OCI-LY1 (cell line): ENCODE results near the gene AGBL1.

Source experiments
- H2AFZ ChIP-seq: fragments of 200-600 bp; sonication (generic), shearing (Covaris generic); 2 replicates; pipeline ENCODE4 v1.6.0; 2014; ENCODE audit warnings: antibody characterized with exemption, mild to moderate bottlenecking, low read length
- H3F3A ChIP-seq: fragments of 200-600 bp; sonication (generic), shearing (Covaris generic); 2 replicates; pipeline ENCODE4 v1.6.0; 2014; ENCODE audit warnings: mild to moderate bottlenecking, antibody characterized with exemption, low read length, moderate library complexity; ENCODE audit not compliant: insufficient read depth
- H3K27ac ChIP-seq: fragments of 200-600 bp; sonication (generic); 2 replicates; pipeline ENCODE4 v1.5.1; 2014; ENCODE audit warnings: low read length, mixed run types, mild to moderate bottlenecking, low read depth; ENCODE audit not compliant: poor library complexity, severe bottlenecking
- H3K27me3 ChIP-seq: fragments of 200-600 bp; sonication (generic); 2 replicates; pipeline ENCODE4 v1.6.0; 2014; ENCODE audit warnings: antibody characterized with exemption, mild to moderate bottlenecking, low read length, moderate library complexity; ENCODE audit not compliant: insufficient read depth
- H3K36me3 ChIP-seq: fragments of 200-600 bp; sonication (generic); 2 replicates; pipeline ENCODE4 v1.6.1; 2014; ENCODE audit warnings: mild to moderate bottlenecking, antibody characterized with exemption, low read length, moderate library complexity, mixed read lengths; ENCODE audit not compliant: insufficient read depth
- H3K4me1 ChIP-seq: fragments of 200-600 bp; sonication (generic); 2 replicates; pipeline ENCODE4 v1.5.1; 2014; ENCODE audit warnings: mild to moderate bottlenecking, low read length, moderate library complexity; ENCODE audit not compliant: insufficient read depth, severe bottlenecking
- H3K4me2 ChIP-seq: fragments of 200-600 bp; sonication (generic), shearing (Covaris generic); 2 replicates; pipeline ENCODE4 v1.6.1; 2014; ENCODE audit warnings: low read length
- H3K4me3 ChIP-seq: fragments of 200-600 bp; sonication (generic); 2 replicates; pipeline ENCODE4 v1.5.1; 2014; ENCODE audit warnings: low read length, low read depth, mild to moderate bottlenecking, mixed read lengths; ENCODE audit not compliant: poor library complexity, severe bottlenecking
- H3K79me2 ChIP-seq: fragments of 200-600 bp; shearing (Covaris generic); 2 replicates; pipeline ENCODE4 v1.6.1; 2016; ENCODE audit warnings: mixed run types, low read length, mixed read lengths; ENCODE audit not compliant: insufficient read depth
- H3K9ac ChIP-seq: fragments of 200-600 bp; sonication (generic), shearing (Covaris generic); 2 replicates; pipeline ENCODE4 v1.6.1; 2014; ENCODE audit warnings: mild to moderate bottlenecking, low read length, mixed read lengths
- H3K9me2 ChIP-seq: fragments of 200-600 bp; sonication (generic), shearing (Covaris generic); 2 replicates; pipeline ENCODE4 v1.6.1; 2014; ENCODE audit warnings: low read depth, mild to moderate bottlenecking, low read length, mixed read lengths
- H3K9me3 ChIP-seq: fragments of 200-600 bp; shearing (Covaris generic); 2 replicates; pipeline ENCODE4 v1.6.1; 2014; ENCODE audit warnings: low read length, mixed read lengths
- H4K20me1 ChIP-seq: fragments of 200-600 bp; sonication (generic), shearing (Covaris generic); 2 replicates; pipeline ENCODE4 v1.6.0; 2016; ENCODE audit warnings: mild to moderate bottlenecking, low read length; ENCODE audit not compliant: insufficient read depth
- CTCF ChIP-seq: fragments of 200-600 bp; sonication (generic), shearing (Covaris generic); IDR thresholded peaks from 2 replicates; pipeline ENCODE4 v1.5.1; 2017; ENCODE audit warnings: mild to moderate bottlenecking, antibody characterized with exemption, low read length, moderate library complexity, mixed read lengths
- EZH2 ChIP-seq: fragments of 200-600 bp; sonication (generic), shearing (Covaris generic); IDR thresholded peaks from 2 replicates; pipeline ENCODE4 v1.8.0; 2017; ENCODE audit warnings: borderline replicate concordance, mixed run types, mild to moderate bottlenecking, antibody characterized with exemption, low read length, moderate library complexity, mixed read lengths

The AGBL1 gene

DNA sequence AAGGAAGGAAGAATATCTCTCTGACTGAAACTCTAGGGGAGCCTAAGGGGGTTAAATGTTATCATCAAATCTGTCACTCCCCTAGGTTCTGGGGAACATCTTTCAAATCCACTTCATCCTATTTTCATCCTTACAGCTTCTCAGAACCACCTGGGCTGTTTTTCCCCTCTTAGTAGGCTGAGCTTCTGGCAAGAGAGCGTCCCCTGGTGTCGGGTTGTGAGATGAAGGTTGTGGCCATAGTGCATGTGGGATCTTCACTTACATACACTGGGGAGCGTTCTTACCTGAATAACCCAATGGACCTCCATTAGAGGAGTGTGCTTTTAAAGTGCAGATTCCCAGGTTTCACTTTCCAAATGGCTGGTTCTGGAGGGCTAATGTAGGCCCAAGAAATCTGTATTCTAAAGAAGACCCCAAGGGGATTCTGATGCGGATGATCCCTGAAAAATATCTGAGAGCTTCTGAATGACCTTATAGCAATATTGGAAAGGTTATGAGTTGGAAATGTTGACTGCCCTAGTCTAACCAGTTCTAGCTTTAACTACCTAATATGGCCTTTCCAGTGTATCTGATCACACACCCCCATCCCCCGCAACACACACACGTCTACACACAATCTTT lies 663.7 kb downstream of the AGBL1 start:
- Histone ChIP-seq H3K4me1 (no peaks in the 10 kb centered on the region), H3K4me3 (no peak overlapping the region), H2AFZ (no peak overlapping the region), H3K27ac (no peak overlapping the region), H3K79me2 (no peaks in the 10 kb centered on the region), H3K4me2 (no peak overlapping the region), H4K20me1 (no peaks in the 10 kb centered on the region), H3K36me3 (no peaks in the 10 kb centered on the region), H3K9ac (no peak overlapping the region), H3F3A (no peaks in the 10 kb centered on the region), H3K9me2 (no peaks in the 10 kb centered on the region), H3K9me3 (no peaks in the 10 kb centered on the region), H3K27me3 (no peaks in the 10 kb centered on the region)
- TF ChIP-seq EZH2 (no peak), CTCF (peak; percentile 92)

DNA sequence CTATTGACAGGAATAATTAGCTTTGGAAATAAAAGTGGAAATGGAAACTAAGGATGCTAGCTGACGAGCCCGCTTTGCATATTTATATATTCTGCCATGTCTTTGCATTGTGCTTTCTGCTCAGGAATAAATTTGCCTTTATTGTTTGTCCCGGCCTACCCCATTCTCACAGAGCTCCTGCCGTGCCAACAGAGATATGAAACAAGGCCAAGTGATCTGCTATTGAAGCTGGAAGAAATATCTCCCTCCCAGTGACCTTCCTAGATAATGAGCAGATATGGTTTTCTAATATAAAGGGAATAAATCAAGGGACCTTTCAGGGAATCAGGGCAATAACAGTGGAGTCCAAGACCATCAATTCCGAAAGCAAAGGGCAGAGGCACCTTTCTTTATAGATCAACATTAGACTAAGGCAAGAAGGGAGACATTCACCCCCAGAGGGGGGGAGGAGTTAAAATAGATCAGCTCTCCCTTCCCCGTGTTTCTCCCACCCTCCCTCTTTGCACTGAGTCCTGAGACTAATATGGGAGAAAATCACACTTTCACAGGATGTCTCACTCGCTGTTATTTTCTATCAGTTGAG lies 664.6 kb downstream of the AGBL1 start:
- Histone ChIP-seq H3K9me3 (no peaks in the 10 kb centered on the region), H3K9ac (no peak overlapping the region), H4K20me1 (no peaks in the 10 kb centered on the region), H3K36me3 (no peaks in the 10 kb centered on the region), H3K79me2 (no peaks in the 10 kb centered on the region), H3K27me3 (no peaks in the 10 kb centered on the region), H2AFZ (no peak overlapping the region), H3K4me3 (no peak overlapping the region), H3K4me1 (no peaks in the 10 kb centered on the region), H3K9me2 (no peaks in the 10 kb centered on the region), H3F3A (no peaks in the 10 kb centered on the region), H3K4me2 (no peak overlapping the region), H3K27ac (no peak overlapping the region)
- TF ChIP-seq EZH2, result no peak
- no peak for TF ChIP-seq CTCF

DNA sequence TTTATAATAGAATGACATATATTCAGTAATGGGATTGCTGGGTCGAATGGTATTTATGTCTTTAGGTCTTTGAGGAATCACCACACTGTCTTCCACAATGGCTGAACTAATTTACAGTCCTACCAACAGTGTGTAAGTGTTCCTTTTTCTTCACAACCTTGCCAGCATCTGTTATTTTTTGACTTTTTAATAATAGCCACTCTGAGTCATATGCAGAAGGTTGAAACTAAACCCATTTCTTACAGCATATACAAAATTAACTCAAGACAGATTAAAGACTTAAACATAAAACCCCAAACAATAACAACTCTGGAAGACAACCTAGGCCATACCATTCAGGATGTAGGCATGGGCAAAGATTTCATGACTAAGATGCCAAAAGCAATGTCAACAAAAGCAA lies 671.4 kb downstream of the AGBL1 start:
- no peak overlapping the region for H3K4me3 ChIP-seq
- H4K20me1 ChIP-seq, result no peaks in the 10 kb centered on the region
- H3K27me3 ChIP-seq, result no peaks in the 10 kb centered on the region
- no peak overlapping the region for H2AFZ ChIP-seq
- no peak overlapping the region for H3K9ac ChIP-seq
- TF ChIP-seq EZH2 (no peak), CTCF (no peak)
- no peaks in the 10 kb centered on the region for H3F3A ChIP-seq
- no peak overlapping the region for H3K4me2 ChIP-seq
- no peaks in the 10 kb centered on the region for H3K36me3 ChIP-seq
- no peaks in the 10 kb centered on the region for H3K9me3 ChIP-seq
- H3K4me1 ChIP-seq, result no peaks in the 10 kb centered on the region
- H3K9me2 ChIP-seq, result no peaks in the 10 kb centered on the region
- H3K79me2 ChIP-seq, result no peaks in the 10 kb centered on the region
- H3K27ac ChIP-seq, result no peak overlapping the region
